Body of pancreas (tissue), 4 donors: ENCODE measurements around the gene LMO4.

Experiments used
- CTCF ChIP-seq, 7 experiments: fragments of 450-650 bp in 4 of 7; fragments of 200-600 bp in 3 of 7; sonication (generic) in 3 of 7; IDR thresholded peaks; one replicate each; pipeline ENCODE4 v1.5.1; 2016 to 2019; ENCODE audit warnings: antibody characterized with exemption in 7 of 7
- POLR2A ChIP-seq, 3 donors: fragments of 450-650 bp; IDR thresholded peaks; one replicate each; pipeline ENCODE4 v1.6.1; 2016; ENCODE audit warnings: antibody characterized with exemption in 3 of 3, mild to moderate bottlenecking in 2 of 3

GRCh38 chr1:87307931-87308330 lies 20.7 kb upstream of the LMO4 start:
- no peak for TF ChIP-seq CTCF (IDR thresholded peaks at IDR 0.05)
- TF ChIP-seq POLR2A (IDR thresholded peaks at IDR 0.05) = no peak
